Measurements from ENCODE around the gene ARHGAP31. TPM values are rescaled to one million over a fixed set of nuclear protein-coding genes. Genes with fewer than 3 reads are reported as not detected.

The ARHGAP31 gene
- total and polyA plus RNA-seq, 2 of the 8 experiments (the other 6 are each of a cell fraction or from before 2014, with no cell fraction given), result 1.1 to 7.6 TPM

DNA sequence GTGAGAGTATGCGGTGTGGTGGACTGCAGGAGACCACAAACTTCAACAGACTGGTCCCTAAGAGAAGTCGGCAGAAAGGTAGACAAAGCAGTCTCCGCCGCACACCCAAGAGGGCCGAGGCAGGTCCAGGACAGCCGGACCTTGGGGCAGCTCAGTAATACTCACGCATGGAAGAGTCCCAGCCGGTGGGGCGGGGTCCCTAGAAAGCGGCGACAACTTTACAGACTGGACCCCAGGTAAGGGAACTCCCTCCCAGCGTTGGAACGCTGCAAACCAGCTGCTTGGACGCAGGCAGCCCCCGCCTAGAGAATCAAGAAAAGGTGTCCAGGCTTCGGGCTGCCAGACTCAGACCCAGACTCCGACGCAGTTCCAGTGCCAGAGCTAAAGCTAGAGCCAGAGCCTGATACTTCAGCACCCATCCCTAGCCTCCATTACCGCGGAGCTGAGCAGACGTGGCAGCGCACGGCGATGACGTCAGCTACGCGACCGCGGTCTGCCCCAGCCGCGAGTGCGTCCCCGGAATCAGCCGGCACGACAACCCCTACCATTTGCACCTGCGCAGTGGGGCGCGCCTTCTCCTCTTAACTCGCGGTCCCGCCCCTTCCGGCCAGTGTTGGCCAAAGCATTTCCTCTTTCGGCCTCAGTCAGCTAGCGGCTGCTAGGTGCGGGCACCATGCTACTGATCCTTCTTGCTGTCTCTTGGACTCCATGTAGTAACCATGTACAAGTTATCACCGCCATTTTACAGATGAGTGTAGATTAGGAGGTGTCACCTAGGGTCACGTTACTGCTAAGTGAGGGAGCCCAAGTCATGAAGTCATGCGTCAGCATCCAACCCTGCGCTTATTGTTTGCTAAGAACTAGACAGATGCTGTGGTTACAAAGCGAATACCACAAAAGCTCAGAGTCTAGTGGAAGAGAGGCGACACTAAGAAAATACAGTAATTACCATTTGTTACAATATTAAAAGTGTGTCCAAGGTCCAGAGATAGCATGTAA lies 169.3 kb downstream of the ARHGAP31 start, which contains the start of gene TMEM39A (continued):
- TF ChIP-seq, protein P1, sequence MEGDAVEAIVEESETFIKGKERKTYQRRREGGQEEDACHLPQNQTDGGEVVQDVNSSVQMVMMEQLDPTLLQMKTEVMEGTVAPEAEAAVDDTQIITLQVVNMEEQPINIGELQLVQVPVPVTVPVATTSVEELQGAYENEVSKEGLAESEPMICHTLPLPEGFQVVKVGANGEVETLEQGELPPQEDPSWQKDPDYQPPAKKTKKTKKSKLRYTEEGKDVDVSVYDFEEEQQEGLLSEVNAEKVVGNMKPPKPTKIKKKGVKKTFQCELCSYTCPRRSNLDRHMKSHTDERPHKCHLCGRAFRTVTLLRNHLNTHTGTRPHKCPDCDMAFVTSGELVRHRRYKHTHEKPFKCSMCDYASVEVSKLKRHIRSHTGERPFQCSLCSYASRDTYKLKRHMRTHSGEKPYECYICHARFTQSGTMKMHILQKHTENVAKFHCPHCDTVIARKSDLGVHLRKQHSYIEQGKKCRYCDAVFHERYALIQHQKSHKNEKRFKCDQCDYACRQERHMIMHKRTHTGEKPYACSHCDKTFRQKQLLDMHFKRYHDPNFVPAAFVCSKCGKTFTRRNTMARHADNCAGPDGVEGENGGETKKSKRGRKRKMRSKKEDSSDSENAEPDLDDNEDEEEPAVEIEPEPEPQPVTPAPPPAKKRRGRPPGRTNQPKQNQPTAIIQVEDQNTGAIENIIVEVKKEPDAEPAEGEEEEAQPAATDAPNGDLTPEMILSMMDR (IDR thresholded peaks at IDR 0.05; ENCODE audit: control extremely low read depth in 1 of 3, insufficient read depth in 1 of 3, low read depth in 1 of 3, low read length in 3 of 3), result peak in 2 of 3 experiments; percentile 0 to 3; a peak in 2 of 4 replicates
- TF ChIP-seq POLR2A (IDR thresholded peaks at IDR 0.05; ENCODE audit: control extremely low read depth in 1 of 2, low read depth in 2 of 2, low read length in 2 of 2) (peak; percentile 89 to 99), HDAC2 (IDR thresholded peaks at IDR 0.05; ENCODE audit: borderline replicate concordance in 1 of 2, low read depth in 2 of 2, low read length in 2 of 2) (peak in 1 of 2 experiments; percentile 97; a peak in 2 of 4 replicates), HDAC6 (IDR thresholded peaks at IDR 0.05; ENCODE audit: low read depth, low read length) (no peak), EZH2 (IDR thresholded peaks at IDR 0.05; ENCODE audit: low read depth, low read length, severe bottlenecking) (no peak), SRF (IDR thresholded peaks at IDR 0.05; ENCODE audit: low read depth, low read length) (peak; percentile 87), BCL11A (IDR thresholded peaks at IDR 0.05; ENCODE audit: low read depth in 2 of 2, low read length in 2 of 2) (no peak), TBP (IDR thresholded peaks at IDR 0.05; ENCODE audit: low read depth, low read length) (peak; percentile 89), EP300 (IDR thresholded peaks at IDR 0.05; ENCODE audit: borderline replicate concordance in 1 of 2, low read depth in 2 of 2, low read length in 2 of 2) (peak in 1 of 2 experiments; percentile 82; a peak in 1 of 3 replicates), SIX5 (IDR thresholded peaks at IDR 0.05; ENCODE audit: low read depth, low read length) (0 out of 2 replicates have a peak, but pooled peaks have one; percentile 6), CTBP2 (IDR thresholded peaks at IDR 0.05; ENCODE audit: borderline replicate concordance, insufficient read depth, insufficient read length, low read length) (no peak), TEAD4 (IDR thresholded peaks at IDR 0.05; ENCODE audit: low read depth, low read length) (peak; percentile 40; the same call in 1 of the 2 replicates), NANOG (IDR thresholded peaks at IDR 0.05; ENCODE audit: insufficient read depth, low read depth, low read length, poor library complexity, severe bottlenecking) (no peak), SP4 (IDR thresholded peaks at IDR 0.05; ENCODE audit: low read length) (no peak), ASH2L (IDR thresholded peaks at IDR 0.05; ENCODE audit: low read length) (peak; percentile 93), CREB1 (IDR thresholded peaks at IDR 0.05) (peak; percentile 100), JUND (IDR thresholded peaks at IDR 0.05; ENCODE audit: low read length) (peak; percentile 83; the same call in 1 of the 2 replicates), GABPA (IDR thresholded peaks at IDR 0.05; ENCODE audit: borderline replicate concordance, insufficient read depth, low read length) (peak; percentile 64; the same call in 1 of the 2 replicates)
- TF ChIP-seq, protein P2, sequence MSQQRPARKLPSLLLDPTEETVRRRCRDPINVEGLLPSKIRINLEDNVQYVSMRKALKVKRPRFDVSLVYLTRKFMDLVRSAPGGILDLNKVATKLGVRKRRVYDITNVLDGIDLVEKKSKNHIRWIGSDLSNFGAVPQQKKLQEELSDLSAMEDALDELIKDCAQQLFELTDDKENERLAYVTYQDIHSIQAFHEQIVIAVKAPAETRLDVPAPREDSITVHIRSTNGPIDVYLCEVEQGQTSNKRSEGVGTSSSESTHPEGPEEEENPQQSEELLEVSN (IDR thresholded peaks at IDR 0.05), result 0 out of 2 replicates have a peak, but pooled peaks have one; percentile 12

Data from H1 (cell line).